ENCODE data around the gene TRIM8.
A peak's percentile ranks its signal among the peaks of the same experiment; 100 is the strongest.

TRIM8 gene

DNA sequence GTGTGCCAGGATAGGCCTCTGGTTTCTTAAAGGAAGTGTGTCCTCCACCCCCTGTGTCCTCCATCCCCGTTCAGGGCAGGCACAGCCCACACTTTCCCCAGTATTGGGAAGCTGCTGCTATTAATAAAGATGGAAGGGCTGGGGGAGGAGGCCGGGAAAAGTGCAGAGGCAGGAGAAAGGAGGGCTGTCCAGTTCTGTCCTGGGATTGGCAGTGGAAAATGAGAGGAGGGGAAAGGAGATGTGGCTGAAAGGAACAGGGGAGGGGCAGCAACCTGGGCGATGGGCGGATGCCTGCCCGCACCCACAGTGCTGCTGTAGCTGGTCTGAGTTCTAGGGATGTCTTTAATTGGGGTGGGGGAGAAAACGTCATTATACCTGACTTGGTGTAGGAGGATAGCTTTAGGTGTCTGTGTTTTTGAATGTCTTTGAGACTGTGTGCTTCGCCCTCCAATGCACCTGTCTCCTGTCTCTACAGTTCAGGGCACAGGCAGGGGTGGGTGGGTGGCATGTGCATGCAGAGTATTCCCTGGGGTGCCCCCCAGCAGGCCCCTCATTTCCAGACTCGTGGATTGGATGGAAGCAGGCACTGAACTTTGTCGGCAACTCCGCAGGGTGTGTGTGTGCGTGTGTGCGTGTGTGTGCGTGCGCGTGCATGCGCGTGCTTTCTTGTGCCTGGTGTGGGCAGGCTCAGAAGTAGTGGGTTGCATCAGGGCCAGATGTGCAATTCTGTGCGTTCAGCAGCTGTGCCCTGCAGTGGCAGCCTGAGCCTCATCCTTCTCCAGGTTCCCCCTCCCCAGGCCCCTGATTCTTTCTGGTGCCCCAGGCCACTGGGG lies 2.5 kb downstream of the TRIM8 start:
- TF ChIP-seq, protein P1, sequence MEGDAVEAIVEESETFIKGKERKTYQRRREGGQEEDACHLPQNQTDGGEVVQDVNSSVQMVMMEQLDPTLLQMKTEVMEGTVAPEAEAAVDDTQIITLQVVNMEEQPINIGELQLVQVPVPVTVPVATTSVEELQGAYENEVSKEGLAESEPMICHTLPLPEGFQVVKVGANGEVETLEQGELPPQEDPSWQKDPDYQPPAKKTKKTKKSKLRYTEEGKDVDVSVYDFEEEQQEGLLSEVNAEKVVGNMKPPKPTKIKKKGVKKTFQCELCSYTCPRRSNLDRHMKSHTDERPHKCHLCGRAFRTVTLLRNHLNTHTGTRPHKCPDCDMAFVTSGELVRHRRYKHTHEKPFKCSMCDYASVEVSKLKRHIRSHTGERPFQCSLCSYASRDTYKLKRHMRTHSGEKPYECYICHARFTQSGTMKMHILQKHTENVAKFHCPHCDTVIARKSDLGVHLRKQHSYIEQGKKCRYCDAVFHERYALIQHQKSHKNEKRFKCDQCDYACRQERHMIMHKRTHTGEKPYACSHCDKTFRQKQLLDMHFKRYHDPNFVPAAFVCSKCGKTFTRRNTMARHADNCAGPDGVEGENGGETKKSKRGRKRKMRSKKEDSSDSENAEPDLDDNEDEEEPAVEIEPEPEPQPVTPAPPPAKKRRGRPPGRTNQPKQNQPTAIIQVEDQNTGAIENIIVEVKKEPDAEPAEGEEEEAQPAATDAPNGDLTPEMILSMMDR (IDR thresholded peaks at IDR 0.05; ENCODE audit: low read depth, low read length, missing control alignments): no peak
- DNase-seq (ENCODE audit: low read depth): no peak
- H3K4me3 ChIP-seq (ENCODE audit: low read depth, low read length): peak overlapping the region; percentile 67

DNA sequence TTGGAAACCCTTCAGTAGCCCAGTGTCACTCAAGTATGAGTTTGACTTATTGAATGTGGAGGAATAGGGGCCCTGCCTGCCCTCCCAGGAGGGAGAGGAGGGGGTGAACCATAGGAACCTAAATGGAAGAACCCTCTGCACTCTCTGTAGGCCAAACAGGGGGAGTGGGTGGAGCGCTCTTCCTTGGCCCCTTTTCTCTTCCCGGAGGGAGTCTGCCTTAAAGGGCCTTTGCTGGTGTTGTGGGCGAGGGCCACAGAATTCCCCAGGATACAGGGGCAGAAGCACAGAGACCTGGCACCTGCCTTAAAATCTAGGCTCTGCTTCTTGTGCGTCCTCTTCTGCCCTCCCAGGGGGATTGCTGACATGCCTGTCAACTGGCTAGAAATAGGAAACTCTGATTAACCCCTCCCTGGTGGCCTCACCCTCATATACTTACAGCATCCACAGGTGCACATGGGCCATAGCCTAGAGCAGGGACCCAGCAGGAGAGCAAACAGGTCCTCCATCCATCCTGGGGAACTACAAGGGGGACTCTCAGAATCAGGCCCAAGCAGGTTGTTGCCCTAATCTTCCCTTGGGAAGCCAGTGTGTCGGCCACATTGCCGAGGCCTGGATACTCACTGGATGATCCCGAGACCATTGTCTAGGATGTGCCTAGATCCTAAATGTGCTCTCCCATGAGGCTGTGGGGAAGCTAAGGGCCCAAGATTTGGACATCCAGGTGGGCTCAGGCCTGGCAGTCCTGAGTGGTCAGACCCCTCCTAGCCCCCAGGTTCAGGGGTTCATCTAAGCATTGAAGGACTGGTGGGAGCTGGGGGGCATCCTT lies 3.4 kb downstream of the TRIM8 start:
- H3K4me3 ChIP-seq (ENCODE audit: low read depth, low read length): peak overlapping the region; percentile 67
- DNase-seq (ENCODE audit: low read depth): no peak
- TF ChIP-seq, protein P1 (IDR thresholded peaks at IDR 0.05; ENCODE audit: low read depth, low read length, missing control alignments): no peak

DNA sequence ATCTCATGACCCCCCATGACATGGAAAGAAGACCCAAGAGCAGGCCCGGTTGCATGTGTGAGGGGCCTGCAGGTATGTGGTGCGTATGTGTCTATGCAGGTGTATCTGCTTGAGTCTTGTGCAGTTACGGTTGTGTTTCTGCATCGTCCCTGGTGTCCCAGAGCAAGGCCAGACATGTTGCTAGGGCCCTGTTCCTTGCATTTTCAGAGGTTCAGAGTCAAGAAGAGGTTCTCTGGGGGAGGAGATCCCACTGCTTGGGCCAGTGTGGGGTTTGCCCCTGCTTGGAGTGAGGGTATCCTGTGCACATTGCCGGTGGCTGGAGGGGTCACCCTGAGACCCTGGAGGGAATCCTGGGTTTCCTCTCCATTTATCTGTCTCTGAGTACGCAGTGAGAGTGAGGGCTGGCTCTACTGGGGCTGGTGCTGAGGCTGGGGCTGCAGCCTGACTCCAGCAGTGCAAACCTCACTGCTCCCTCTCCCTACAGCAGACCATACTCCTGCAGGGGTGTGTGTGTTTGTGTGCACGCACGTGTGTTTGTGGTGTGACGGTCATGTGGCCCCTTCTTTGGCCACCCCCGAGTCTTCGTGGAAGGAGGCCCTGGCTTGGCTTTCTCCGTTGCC lies 4.1 kb downstream of the TRIM8 start:
- TF ChIP-seq, protein P1 (IDR thresholded peaks at IDR 0.05; ENCODE audit: low read depth, low read length, missing control alignments): no peak
- DNase-seq (ENCODE audit: low read depth): no peak
- peak overlapping the region; percentile 67 for H3K4me3 ChIP-seq (ENCODE audit: low read depth, low read length)

DNA sequence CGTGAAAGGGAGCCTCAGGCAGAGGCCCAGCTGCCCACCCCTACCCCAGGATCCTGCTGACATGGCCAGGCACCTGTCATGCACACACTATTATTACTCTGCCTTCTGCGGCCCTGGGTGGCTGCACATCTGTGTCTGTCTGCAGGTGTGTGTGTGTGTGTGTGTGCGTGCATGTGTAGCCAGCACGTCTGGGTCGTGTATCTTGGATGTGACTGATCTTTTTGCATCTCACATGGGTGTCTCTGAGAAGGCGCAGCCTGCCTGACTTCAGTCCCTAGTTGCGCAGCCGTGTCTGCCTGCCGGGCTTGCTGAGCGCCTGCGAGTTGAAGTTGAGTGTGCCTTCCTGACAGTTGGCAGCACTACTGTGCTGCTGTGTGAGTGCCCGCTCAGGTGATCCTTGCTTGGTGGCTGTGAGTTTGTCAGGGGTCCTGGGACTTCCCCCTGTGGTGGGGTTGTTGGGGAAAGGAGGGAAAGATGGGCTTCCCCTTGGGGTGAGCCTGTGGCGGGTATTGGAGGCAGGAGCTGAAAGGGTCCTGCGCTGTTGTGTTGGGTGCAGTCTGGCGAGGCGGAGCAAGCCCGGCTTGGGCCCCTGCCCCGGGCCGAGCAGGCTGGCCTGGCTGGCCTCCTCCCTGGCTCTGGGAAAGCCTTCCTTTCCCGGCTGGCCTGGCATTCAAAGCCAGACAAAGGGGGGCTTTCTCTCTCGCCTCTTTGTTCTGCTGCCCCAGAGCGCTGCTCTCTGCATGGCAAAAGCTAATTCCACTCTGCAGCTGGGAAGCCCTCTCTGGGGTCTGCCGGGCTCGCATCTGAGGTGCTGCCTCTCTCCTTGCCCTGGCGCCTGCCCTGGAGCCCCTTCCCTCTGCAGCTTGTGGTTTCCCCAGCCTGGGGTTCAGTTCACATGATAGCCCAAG lies 4.9 kb downstream of the TRIM8 start:
- peak overlapping the region; percentile 67 for H3K4me3 ChIP-seq (ENCODE audit: low read depth, low read length)
- TF ChIP-seq, protein P1 (IDR thresholded peaks at IDR 0.05; ENCODE audit: low read depth, low read length, missing control alignments): no peak
- DNase-seq (ENCODE audit: low read depth): no peak

DNA sequence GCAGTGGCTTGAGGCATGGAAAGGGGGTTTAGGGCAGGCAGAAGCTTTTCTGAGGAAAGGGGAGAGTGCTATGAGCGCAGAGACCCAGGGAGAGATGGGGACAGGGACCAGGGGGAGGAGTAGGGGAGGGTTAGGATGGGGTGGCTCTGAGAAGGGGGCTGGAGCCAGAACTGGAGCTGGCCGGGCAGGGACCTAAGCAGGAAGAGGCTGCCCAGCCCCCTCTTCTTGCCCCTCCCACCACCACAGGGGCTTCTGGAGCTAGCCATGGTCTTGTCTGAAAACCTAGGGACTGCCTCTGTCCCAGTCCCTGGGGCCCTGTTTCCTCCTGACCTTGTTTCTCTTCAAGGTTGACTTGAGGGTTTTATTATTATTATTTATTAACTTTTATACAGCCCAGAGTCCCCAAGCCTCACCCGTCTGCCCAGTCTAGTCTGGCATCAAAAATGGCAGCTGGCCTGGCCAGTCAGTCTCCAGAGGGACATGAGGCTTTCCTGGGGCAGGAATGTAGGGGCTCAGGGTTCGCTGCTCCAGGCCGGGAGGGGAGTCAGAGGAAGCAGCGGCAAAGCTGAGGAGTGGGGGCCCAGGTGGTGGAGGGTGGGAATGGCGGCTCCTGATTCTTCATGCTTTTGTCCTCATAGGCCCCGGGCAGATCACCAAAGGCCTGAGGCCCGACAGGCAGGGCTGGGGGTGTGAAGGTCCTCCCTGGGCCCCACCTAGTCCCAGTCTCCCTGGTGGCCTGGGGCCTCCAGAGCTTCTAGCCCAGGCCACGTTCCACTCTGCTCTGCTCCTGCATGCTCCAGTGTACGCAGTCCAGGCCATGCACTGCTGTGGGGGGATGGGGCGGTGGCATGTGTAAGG lies 5.7 kb downstream of the TRIM8 start:
- H3K4me3 ChIP-seq (ENCODE audit: low read depth, low read length): peak overlapping the region; percentile 67
- TF ChIP-seq, protein P1 (IDR thresholded peaks at IDR 0.05; ENCODE audit: low read depth, low read length, missing control alignments): no peak
- no peak for DNase-seq (ENCODE audit: low read depth)

Data from GM12864 (cell line).